GM19025 (cell line): ENCODE data around the gene EIF4G1.

ENCODE experiments used
- ATAC-seq: cut with Tn5 transposase; IDR thresholded peaks from one replicate; pipeline ENCODE4 v1.9.1; 2021; ENCODE audit warnings: mild to moderate bottlenecking, low read depth, moderate library complexity; ENCODE audit not compliant: unreplicated experiment

Gene EIF4G1

DNA sequence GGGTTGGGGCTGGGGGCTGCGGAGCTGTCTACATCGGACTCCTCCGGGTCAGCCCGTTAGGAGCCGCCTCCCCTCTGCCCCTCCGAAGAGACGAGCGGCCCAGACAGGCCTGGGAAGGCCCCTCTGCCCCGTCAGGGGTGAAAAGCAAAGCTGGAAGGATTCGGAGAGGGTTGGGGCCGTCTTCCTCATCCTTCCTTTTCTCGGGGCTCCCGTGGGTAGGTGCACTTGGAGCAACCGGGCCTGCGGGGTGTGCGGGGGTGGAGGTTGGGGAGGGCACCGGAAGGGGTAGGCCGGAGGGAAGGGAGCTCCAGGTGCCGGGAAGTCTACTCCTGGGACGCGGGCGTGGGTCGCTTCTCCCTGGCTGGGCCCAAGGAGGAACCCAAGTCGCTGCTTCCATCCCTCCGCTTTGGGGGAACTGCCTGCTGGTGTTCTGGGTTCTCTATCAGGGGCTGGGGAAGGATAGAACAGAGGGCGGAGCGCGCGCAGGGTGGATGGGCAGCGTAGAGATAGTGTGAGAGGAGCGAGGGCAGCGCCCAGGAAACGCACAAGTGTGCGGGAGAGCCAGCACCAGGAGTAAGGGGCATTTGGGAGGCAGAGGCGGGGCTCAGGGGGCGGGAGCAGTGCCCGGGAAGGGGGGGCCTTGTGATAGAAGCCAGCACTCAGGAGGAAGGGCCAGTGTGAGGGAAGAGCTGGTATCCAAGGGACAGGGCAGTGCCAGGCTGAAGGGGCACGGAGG is 47.7 kb downstream of the EIF4G1 start:
- peak; percentile 4 for ATAC-seq

DNA sequence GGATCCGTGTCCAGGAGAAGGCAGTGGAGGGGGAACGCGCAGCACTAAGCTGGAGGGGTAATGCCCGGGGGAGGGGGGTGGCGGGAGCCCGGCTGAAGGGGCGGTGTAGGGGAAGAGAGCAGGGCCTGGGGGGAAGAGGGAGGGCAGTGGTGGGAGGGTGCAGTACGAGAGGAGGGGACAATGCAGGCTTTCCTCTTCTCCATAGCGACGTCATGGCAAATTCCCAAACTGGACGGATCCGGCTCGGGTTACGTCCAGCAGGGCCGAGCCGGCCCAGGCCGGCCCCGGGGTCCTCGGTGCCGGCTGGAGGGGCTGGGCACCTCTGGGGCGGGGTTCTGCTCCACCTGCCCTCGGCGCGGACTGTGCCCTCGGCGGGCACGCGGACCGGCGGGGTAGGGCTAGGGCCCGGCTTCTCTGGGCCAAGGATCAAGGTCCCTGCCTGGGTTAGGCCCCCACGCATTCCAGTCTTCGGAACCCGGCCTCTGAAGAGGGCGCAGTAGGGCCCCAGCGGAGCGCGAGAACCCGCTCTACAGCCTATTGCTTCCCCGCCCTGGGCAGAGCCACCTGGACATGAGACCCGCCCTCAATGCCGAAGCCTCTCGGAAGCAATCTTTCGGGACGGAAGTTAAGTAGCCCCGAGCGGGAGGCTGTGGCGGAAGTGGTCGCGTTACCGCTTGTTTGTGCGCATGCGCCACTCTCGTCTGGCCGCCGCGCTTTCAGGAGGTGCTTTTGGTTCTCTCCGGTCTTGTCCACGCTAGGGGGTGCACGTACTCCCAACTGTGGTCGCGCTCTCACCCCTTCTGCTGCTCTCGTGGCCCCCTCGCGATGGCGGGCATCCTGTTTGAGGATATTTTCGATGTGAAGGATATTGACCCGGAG is 48.5 kb downstream of the EIF4G1 start:
- ATAC-seq: peak; percentile 73

DNA sequence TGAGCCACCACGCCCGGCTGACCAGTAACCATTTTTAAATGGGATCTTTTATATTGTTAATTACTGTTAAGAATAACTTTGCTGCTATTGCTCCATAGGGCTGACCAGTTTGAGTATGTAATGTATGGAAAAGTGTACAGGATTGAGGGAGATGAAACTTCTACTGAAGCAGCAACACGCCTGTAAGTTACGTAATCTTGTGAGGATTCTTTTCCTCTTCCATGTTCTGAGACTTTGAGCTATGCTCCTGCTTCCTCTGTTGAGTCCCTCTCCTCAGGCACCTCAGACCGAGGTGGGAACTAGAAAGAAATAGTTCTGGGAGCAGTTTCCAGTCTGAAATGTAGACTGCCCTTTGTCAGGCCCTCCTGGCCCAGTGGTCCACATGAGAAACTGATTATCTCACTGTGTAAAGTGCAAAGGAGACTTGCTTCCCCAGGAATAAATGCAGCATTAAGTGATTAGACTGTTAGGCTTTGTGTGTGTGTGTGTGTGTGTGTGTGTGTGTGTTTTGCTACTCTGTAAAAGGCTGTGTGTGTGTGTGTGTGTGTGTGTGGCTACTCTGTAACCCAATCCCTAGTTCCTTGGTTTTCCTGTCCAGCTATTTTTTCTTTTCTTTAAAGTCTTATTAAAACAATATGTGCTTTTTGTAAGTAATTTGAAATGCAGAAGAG is 52.3 kb downstream of the EIF4G1 start:
- ATAC-seq: no peak

DNA sequence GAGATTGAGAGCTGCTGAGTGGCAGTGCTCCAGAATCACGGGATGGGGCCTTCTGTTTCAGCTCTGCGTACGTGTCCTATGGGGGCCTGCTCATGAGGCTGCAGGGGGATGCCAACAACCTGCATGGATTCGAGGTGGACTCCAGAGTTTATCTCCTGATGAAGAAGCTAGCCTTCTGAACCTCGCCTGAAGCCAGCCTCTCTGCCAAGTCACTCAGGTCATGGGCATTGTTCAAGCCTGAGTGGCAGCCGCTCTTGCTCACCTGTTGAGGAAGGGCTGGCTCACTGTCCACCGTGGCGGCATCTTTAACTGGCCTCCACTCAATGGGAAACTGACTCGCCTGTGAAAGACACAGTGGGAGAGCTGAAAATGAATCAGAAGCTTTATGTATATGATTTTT is 53.7 kb downstream of the EIF4G1 start:
- no peak for ATAC-seq

DNA sequence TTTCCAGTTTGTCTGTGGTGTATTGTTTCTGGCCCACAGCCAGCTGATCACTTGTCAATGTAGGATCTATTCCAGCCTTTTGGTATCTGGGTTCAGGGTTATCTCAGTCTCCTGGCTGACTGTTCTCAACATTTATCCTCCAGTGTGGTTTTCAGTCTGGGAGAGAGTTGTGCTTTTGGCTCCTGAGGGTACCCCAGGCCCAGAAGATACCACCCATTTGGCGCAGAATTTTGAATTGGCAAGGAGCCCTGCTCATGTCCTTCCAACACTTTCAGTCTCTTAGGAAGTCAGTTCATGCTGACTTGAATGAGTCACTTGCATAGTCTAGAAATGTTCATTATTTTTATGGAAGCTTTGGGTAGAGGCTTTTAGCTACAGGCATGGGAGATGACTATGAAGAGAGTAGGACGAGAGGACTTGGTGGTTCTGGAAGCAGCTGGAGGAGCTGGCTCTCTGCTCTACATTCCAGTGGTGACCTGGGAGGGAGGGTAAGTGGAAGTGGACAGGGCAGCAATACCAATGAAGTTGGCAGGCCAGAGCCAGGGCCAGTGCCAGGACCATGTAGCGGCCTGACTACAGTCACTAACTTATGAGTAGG is 54.3 kb downstream of the EIF4G1 start:
- no peak for ATAC-seq

DNA sequence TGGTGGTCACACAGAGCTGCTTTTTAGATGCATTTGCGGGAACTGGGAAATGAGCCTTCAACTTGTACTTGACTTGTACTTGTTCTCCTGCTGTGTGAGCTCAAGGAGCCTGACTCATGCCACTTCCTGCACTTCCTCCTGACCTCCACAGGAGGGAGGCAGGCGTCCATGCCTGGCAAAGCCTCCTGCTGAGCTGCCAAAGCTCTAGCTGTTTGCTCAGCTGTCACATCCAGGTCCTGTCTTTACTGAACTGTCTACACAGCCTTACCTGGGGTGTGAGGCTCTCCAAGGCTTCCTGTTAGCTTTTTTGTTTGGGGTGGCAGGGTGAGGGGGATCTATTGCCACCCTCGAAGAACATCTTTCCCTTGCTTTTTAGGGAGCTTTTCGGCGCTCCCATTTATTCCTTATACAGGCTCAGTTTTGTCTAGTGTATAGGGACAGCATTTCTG is 57.2 kb downstream of the EIF4G1 start:
- ATAC-seq: no peak

DNA sequence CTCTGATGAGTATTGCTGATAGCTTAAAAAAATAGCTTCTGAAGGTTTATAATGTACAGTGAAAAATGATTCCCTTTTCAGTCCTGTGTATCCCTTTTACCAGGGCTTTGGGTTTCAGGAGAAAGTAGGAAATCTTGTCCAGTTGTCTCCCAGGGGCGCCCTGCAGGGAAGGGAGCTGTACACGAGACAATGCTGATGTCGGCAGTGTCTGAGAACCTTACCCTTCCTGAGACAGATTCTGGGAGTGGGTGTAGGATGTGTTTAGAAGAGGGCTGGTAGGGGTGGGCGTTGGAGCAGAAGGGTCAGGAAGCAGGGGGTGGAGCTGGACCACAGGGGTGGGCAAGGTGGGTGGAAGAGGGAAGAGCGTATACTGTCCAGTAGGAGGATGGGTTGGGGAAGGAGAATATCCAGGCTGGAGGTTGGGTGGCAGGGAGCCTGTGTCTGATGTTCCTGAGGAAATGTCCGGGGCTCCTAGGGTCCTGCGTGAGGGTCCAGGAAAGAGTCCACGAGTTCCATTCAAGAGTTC is 58.0 kb downstream of the EIF4G1 start:
- ATAC-seq: no peak

DNA sequence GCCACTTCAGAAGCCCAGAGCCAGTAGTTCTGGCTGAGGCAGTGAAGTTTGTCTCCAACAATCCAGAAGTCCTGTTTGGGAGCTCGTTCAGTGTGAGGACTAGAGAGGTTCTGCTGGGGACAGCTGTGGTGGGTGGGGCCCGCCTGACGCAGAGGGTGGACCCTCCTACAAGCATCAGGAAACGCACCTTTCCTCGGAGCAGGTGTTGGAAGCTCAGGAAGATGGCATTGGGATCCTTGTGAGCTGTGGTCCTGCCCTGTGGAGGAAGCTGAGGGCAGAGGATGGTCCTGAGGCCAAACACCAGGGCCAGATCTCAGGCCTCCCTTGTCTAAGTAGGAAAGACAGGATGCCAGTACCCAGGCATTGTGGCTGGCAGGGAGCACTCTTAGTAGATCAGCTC is 58.5 kb downstream of the EIF4G1 start:
- no peak for ATAC-seq

DNA sequence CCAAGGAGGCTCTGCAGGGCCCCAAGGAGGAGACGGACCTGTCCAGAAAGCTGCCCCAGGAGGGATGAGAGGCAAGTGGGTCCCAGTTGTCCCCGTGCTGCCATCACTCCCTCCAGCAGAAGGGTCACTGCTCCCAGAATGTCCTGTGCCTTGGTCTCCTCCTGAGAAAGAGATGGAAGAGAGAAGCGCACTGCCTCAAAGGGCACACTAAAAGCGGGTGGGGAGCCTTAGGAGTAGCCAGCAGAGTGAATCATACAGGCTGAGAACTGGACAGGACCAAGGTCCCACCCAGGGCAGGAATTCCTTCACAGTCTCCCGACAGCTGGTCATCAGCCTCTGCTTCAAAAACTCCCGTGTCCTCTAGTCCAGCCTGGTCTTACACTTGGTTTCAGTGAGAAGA is 59.0 kb downstream of the EIF4G1 start:
- ATAC-seq: no peak

DNA sequence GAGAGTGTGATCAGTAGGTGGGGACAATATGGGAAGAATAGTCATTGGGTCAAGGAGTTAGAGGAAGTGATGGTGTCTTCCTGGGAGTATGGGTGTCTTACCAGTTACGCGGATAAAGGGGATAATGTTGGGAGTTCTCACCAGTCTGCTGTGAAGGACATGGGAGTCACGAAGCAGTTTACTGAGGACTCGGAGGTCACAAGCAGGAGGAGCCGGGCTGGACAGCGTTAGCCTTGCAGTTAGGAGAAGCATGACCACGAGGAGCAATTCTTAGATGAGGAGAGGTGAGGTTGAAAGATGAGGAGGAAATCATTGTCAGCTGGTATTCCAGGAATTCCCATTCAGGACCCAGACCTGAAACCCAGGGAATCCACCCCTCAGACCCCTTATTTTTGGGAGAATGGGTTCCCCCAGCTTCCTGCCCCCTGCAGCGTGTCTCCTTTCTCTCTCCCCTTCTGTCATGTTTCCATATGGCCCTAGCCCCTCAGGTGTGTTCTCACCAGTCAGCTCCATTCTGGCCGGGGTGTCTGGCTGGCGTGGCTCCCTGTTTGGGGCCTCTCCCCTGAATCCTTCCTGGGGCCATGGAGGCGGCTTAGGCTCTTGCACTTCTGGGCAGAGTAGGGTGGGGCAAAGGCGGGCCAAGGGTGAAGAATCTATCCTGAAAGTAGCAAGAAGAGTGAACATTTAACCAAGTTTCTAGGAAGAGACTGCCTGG is 61.5 kb downstream of the EIF4G1 start:
- ATAC-seq: no peak

DNA sequence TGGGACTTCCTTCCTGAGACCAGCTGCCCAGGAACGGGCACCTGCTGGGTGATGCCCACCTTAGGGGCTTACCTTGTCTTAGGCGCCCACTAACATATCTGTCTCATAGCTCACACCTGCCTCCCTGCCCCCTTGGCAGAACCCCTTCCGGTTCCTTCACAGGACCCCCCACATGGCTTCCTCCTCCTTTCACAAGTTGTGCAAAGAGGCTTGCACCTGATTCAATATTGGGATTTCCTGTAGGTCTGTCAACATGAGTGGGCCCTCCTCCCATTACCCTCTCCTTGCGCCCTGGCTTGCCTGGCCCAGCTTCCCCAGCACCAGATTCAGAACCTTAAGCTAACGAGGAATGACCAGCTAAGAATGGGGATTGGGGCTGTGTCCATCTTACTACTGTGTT is 63.0 kb downstream of the EIF4G1 start:
- no peak for ATAC-seq

DNA sequence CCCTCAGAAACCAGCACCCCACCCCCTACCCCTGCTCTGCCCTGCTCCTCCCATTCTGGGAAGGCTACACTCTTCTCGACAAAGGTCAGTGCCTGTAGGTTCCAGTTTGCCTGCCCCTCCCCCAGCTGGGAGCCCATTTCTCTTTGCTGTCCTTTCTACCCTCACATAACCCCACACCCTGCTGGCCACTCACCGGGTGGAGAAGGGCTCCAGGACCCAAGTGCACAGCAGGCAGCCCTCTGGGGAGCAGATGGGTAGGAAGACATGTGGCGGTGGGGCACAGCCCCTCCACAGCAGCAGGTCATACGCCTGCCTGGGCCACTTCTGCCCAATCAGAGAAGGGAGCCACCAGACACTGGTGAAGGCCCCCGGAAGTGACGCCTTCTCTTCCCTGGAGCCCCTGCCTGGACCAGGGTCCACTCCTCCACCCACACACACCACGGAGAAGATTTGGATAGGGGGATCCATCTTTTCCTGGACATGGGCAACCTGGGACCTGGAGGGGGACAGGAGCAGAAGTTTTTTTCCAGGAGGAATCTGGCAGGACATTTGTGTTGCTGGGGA is 63.6 kb downstream of the EIF4G1 start, which contains the start of gene THPO:
Gene THPO (minus strand): TSS at position 326 of the 564 bp plus-strand sequence. CDS start 1,948 bp downstream, outside the sequence.
- ATAC-seq: no peak

DNA sequence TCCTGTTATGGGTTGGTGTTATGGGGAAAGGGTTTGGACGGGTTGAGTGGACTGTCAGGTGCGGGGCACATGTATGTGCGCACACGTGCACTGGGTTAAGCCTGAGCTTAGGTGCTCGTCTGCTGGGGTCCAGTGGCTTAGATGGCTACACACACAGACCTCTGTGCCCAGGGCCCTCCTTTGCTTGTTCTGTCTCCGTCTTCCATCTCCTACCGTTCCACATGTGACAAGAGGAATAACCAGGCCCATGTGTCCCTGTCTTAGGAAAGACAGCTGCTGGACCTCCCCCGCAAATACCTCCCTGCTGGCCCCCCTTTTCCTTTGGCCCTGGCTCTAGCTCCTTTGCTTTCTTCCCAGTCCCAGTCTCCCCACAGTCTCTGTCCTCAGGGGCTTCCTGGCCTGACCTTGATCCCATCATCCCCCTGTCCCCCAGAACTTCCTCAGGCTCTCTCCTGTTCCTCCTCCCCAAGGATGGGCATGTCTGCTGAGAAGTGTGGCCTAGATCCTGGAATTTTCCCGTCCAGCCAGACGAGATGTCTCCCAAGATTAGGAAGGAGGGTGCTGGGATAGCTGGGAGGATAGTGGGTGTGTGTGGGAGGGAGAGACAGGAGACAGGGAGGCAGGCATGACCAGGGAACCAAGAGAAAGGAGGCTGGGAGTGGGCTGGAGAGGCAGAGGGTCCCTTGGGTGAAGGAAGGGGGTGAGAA is 64.4 kb downstream of the EIF4G1 start:
- no peak for ATAC-seq

DNA sequence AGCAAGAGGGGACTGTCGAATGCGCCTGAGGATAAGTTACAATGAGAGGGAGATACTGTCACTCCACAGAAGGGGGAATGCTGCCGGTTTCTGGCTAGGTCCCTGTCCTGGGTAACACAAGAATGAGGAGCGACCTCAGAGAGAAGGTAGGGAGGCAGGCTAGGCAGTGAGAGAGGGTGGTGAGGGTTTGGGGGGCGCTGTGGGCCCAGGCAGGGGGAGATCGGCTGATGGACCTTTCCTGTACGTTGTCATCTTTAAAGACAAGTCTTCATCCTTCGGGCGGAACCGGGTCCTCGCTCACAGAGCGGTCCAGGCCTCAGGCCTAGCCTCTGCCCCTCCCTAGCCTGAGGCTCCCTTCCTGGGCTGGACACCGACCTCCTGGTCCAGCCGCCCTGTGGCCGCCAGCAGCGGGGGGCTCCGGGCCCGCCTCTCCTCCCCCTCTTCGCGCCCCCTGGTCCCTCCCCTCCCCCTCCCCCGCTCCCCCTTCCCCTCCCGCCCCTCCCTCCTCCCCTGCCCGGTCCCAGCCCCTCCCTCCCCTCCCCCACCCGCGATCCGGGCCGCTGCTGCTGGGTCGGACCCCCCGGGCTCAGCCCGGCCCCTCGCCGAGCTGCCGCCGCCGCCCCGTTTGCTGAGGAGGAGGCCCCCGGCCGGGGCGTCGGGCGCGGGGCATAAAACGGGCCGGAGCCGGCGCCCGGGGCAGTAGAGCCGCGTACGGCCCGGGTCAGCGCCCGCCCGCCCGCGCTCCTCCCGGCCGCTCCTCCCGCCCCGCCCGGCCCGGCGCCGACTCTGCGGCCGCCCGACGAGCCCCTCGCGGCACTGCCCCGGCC is 65.2 kb downstream of the EIF4G1 start, which contains the start of gene CHRD:
Gene CHRD (plus strand): TSS at position 697 of the 827 bp plus-strand sequence. CDS start 265 bp downstream, outside the sequence.
- no peak for ATAC-seq

DNA sequence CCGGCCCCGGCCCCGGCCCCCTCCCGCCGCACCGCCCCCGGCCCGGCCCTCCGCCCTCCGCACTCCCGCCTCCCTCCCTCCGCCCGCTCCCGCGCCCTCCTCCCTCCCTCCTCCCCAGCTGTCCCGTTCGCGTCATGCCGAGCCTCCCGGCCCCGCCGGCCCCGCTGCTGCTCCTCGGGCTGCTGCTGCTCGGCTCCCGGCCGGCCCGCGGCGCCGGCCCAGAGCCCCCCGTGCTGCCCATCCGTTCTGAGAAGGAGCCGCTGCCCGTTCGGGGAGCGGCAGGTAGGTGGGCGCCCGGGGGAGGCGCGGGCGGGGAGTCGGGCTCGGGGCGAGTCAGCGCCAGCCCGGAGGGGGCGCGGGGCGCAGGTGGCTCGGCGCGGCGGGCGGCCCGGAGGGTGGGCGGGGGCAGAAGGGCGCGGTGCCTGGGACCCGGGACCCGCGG is 65.8 kb downstream of the EIF4G1 start:
- no peak for ATAC-seq

DNA sequence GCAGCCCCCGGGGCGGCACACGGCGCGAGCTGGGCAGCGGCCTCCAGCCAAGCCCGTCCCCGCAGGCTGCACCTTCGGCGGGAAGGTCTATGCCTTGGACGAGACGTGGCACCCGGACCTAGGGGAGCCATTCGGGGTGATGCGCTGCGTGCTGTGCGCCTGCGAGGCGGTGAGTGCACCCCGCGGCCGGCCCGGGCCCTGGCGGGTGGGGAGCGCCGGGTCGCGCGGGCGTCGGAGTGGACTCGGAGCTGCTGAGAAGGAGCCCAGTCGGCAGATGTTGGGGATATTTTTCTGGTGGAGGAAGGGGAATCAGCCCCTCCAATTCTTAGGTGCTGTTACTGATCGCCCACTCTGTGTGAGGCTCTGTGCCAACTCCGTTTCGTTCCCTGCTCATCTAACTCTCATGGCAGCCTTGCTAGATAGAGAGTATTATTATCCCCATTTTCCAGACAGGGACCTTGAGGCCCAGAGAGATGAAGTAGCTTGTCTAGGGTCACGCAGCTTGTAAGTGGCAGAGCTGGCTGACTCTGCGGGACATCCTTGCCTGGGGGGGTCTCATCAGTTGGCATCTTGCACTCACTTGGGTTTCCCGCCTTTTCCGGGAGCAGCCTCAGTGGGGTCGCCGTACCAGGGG is 66.3 kb downstream of the EIF4G1 start:
- ATAC-seq: no peak
